K562 (cell line): ENCODE results near the gene NAPEPLD. TPM values are rescaled to one million over a fixed set of nuclear protein-coding genes. Genes with fewer than 3 reads are reported as not detected.

ENCODE experiments used
- CBFA2T2 ChIP-seq: fragments of 450-650 bp; conservative IDR thresholded peaks from 2 replicates; pipeline ENCODE4 v1.6.1; 2017; ENCODE audit warnings: mild to moderate bottlenecking
- CUX1 ChIP-seq: fragments of 200-800 bp; sonication (Bioruptor generic); IDR thresholded peaks from 2 replicates; pipeline ENCODE4 v1.6.1; 2016; ENCODE audit warnings: missing genetic modification characterization, missing compliant biosample characterization
- ESRRB ChIP-seq: fragments of 250-450 bp; sonication (Bioruptor Pico); IDR thresholded peaks from 2 replicates; pipeline ENCODE4 v1.5.0; 2020; ENCODE audit warnings: mild to moderate bottlenecking, moderate library complexity, borderline replicate concordance
- FOXJ2 ChIP-seq: fragments of 200-800 bp; sonication (Bioruptor generic); IDR thresholded peaks from 2 replicates; pipeline ENCODE4 v1.6.1; 2016; ENCODE audit warnings: missing genetic modification characterization, missing compliant biosample characterization
- GABPB1 ChIP-seq: sonication (generic); formaldehyde crosslinking; IDR thresholded peaks from 2 replicates; pipeline ENCODE4 v1.8.0; 2022; ENCODE audit warnings: mild to moderate bottlenecking, missing genetic modification reagents
- GTF2E2 ChIP-seq: fragments of 200-800 bp; sonication (Bioruptor generic); IDR thresholded peaks from 2 replicates; pipeline ENCODE4 v1.6.1; 2016; ENCODE audit warnings: missing genetic modification characterization, missing compliant biosample characterization
- PHB ChIP-seq: fragments of 250-450 bp; sonication (Bioruptor Pico); IDR thresholded peaks from 2 replicates; pipeline ENCODE4 v1.5.0; 2021
- PHF8 ChIP-seq: fragments of 200-600 bp; sonication (generic); IDR thresholded peaks from 2 replicates; pipeline ENCODE4 v1.6.1; 2012; ENCODE audit warnings: mixed run types, mild to moderate bottlenecking, inconsistent platforms, low read length, moderate library complexity, borderline replicate concordance
- POLR2A ChIP-seq: fragments of 450-650 bp; conservative IDR thresholded peaks from 2 replicates; pipeline ENCODE4 v1.6.1; 2016
- SMARCA4 ChIP-seq: fragments of 450-650 bp; IDR thresholded peaks from 2 replicates; pipeline ENCODE4 v1.6.1; 2016
- STAG1 ChIP-seq: sonication (generic); formaldehyde crosslinking; IDR thresholded peaks from 2 replicates; pipeline ENCODE4 v1.5.0; 2020; ENCODE audit warnings: missing genetic modification reagents, borderline replicate concordance
- YBX1 ChIP-seq: fragments of 450-650 bp; IDR thresholded peaks from 2 replicates; pipeline ENCODE4 v1.7.1; 2016; ENCODE audit warnings: mild to moderate bottlenecking
- ZNF280A ChIP-seq: fragments of 450-650 bp; IDR thresholded peaks from 2 replicates; pipeline ENCODE4 v1.6.1; 2018; ENCODE audit warnings: mild to moderate bottlenecking, low read depth; ENCODE audit not compliant: partially characterized antibody
- ZNF551 ChIP-seq: fragments of 250-450 bp; sonication (Bioruptor Pico); IDR thresholded peaks from 2 replicates; pipeline ENCODE4 v1.5.0; 2021; ENCODE audit warnings: mild to moderate bottlenecking, moderate library complexity
- ZNF644 ChIP-seq: fragments of 200-800 bp; sonication (Bioruptor generic); IDR thresholded peaks from 2 replicates; pipeline ENCODE4 v1.6.1; 2016; ENCODE audit warnings: low read depth, missing genetic modification characterization, missing compliant biosample characterization
- polyA plus RNA-seq, 8 experiments: library from polyadenylated mRNA; depleted of rRNA in 4 of 8; stranded (reverse) in 5 of 8; unstranded in 3 of 8; fragments of >200 nt; fragmentation: Nextera tagmentation in 2 of 8; fragmentation: Illumina TruSeq in 1 of 8; extraction: Ambion mirVana in 2 of 8; extraction: Trizol in 1 of 8; gene quantifications; 2 replicates each; pipeline versions ENCODE4 v1.2.1 to v1.2.3, GENCODE V29; 2011 to 2014; ENCODE audit warnings: inconsistent platforms in 1 of 8, missing spikeins in 1 of 8
- total RNA-seq, 7 experiments: library from RNA; depleted of rRNA in 6 of 7; stranded (reverse); fragments of >200 nt in 6 of 7; fragmentation: Illumina TruSeq in 2 of 7; extraction: Trizol in 2 of 7; gene quantifications; 2 replicates each; pipeline versions ENCODE4 v1.2.1 to v1.2.3, GENCODE V29; 2011 to 2021; ENCODE audit warnings: low replicate concordance in 1 of 7
- TF ChIP-seq, protein P1 (sequence below): fragments of 250-450 bp; sonication (Bioruptor Pico); IDR thresholded peaks from 2 replicates; pipeline ENCODE4 v1.5.0; 2021; ENCODE audit warnings: mild to moderate bottlenecking, borderline replicate concordance
- TF ChIP-seq, protein P2 (sequence below), 3 experiments: IDR thresholded peaks in 2 of 3; conservative IDR thresholded peaks in 1 of 3; 2 replicates each; pipeline ENCODE4 v1.5.1; 2011 to 2012; ENCODE audit warnings: low read length in 3 of 3, mild to moderate bottlenecking in 3 of 3, control low read depth in 2 of 3, improper control_type of control experiment in 1 of 3, inconsistent platforms in 1 of 3, low read depth in 1 of 3, mixed read lengths in 1 of 3, moderate library complexity in 1 of 3; ENCODE audit not compliant: insufficient read depth in 2 of 3

NAPEPLD gene
- total and polyA plus RNA-seq, 9 of the 15 experiments (the other 6 are each of a cell fraction or from before 2014, with no cell fraction given): 3.2 to 11.0 (median 7.5) TPM

DNA sequence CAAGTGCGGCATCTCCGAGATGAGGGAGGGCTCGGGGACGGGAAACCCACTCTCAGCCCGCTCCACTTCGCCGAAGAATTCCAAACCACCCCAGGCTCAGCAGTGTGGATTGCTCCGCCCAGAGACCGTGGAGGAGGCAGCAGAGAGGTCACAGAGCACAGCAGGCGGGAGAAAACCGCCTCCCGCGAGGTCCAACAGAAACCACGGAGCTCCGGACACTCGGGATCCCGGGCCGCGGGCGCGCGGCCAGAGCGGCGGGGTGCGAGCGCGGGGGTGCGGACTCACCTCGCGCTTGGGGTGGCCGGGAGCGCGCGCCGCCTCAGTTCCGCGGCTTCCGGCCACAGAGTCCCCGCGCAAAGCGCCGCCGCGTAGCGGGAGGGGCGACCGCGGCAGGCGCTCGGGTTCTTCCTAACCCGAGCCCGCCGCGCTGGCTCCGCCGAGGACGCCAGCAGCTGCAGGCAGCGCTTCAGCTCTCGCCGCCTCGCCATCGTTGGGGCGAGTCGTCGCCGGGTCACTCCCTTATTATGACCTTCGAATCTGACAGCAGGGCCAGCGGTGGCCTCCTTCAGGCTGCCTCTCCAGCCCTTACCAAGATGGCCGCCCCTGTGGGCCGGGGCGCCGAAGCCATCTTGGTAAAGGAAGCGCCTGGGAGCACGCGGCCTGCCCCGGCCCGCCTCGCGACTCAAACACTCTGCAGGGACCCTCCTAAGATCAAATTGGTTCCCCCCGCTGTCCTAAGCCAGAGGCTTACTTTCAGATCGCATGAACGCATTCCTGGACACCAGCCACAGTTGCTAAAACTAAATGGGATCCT, at the start of gene NAPEPLD (continued):
- TF ChIP-seq, protein P1, sequence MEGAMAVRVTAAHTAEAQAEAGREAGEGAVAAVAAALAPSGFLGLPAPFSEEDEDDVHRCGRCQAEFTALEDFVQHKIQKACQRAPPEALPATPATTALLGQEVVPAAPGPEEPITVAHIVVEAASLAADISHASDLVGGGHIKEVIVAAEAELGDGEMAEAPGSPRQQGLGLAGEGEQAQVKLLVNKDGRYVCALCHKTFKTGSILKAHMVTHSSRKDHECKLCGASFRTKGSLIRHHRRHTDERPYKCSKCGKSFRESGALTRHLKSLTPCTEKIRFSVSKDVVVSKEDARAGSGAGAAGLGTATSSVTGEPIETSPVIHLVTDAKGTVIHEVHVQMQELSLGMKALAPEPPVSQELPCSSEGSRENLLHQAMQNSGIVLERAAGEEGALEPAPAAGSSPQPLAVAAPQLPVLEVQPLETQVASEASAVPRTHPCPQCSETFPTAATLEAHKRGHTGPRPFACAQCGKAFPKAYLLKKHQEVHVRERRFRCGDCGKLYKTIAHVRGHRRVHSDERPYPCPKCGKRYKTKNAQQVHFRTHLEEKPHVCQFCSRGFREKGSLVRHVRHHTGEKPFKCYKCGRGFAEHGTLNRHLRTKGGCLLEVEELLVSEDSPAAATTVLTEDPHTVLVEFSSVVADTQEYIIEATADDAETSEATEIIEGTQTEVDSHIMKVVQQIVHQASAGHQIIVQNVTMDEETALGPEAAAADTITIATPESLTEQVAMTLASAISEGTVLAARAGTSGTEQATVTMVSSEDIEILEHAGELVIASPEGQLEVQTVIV: no peak
- no peak for TF ChIP-seq YBX1
- TF ChIP-seq CUX1 (CRISPR knock-in tag): peak; percentile 92
- no peak for TF ChIP-seq ZNF551 (CRISPR knock-in tag)
- TF ChIP-seq SMARCA4: no peak
- TF ChIP-seq STAG1 (CRISPR knock-in tag): no peak
- TF ChIP-seq GABPB1 (CRISPR knock-in tag): peak; percentile 65; the same call in 1 of the 2 replicates
- no peak for TF ChIP-seq GTF2E2 (tag)
- TF ChIP-seq POLR2A: peak; percentile 86
- no peak for TF ChIP-seq ZNF280A
- peak; percentile 83 for TF ChIP-seq FOXJ2 (tag)
- TF ChIP-seq ZNF644: peak; percentile 98
- no peak for TF ChIP-seq ESRRB
- TF ChIP-seq PHB (CRISPR knock-in tag): no peak
- TF ChIP-seq CBFA2T2: no peak
- TF ChIP-seq, protein P2, sequence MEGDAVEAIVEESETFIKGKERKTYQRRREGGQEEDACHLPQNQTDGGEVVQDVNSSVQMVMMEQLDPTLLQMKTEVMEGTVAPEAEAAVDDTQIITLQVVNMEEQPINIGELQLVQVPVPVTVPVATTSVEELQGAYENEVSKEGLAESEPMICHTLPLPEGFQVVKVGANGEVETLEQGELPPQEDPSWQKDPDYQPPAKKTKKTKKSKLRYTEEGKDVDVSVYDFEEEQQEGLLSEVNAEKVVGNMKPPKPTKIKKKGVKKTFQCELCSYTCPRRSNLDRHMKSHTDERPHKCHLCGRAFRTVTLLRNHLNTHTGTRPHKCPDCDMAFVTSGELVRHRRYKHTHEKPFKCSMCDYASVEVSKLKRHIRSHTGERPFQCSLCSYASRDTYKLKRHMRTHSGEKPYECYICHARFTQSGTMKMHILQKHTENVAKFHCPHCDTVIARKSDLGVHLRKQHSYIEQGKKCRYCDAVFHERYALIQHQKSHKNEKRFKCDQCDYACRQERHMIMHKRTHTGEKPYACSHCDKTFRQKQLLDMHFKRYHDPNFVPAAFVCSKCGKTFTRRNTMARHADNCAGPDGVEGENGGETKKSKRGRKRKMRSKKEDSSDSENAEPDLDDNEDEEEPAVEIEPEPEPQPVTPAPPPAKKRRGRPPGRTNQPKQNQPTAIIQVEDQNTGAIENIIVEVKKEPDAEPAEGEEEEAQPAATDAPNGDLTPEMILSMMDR (IDR thresholded peaks at IDR 0.05 in 2 of 3, conservative IDR thresholded peaks at IDR 0.05 in 1 of 3; ENCODE audit: insufficient read depth in 2 of 3, low read depth in 1 of 3, low read length in 3 of 3): peak in 2 of 3 experiments; percentile 8 to 15; a peak in 1 of 6 replicates
- TF ChIP-seq PHF8: peak; percentile 99
